Liver (tissue), 3 donors: Measurements from ENCODE around the gene CYB561D2.

Source experiments
- FOXA2 ChIP-seq: IDR thresholded peaks from 2 replicates; pipeline ENCODE4 v1.6.1; 2016; ENCODE audit warnings: antibody characterized with exemption
- GABPA ChIP-seq, 2 donors: IDR thresholded peaks in 1 of 2; conservative IDR thresholded peaks in 1 of 2; 2 replicates each; pipeline ENCODE4 v1.6.1; 2016; ENCODE audit warnings: antibody characterized with exemption in 2 of 2, mild to moderate bottlenecking in 1 of 2, moderate library complexity in 1 of 2
- HNF4A ChIP-seq, 2 donors: conservative IDR thresholded peaks; 2 replicates each; pipeline ENCODE4 v1.6.1; 2016; ENCODE audit warnings: antibody characterized with exemption in 2 of 2, mild to moderate bottlenecking in 2 of 2
- JUND ChIP-seq, 2 donors: IDR thresholded peaks; 2 replicates each; pipeline ENCODE4 v1.6.1; 2016; ENCODE audit warnings: antibody characterized with exemption in 2 of 2
- RAD21 ChIP-seq, 2 donors: IDR thresholded peaks; 2 replicates each; pipeline ENCODE4 v1.6.1; 2016; ENCODE audit warnings: antibody characterized with exemption in 2 of 2, mild to moderate bottlenecking in 2 of 2
- RXRA ChIP-seq, 2 donors: IDR thresholded peaks; 2 replicates each; pipeline ENCODE4 v1.6.1; 2017 to 2018; ENCODE audit warnings: antibody characterized with exemption in 2 of 2, mild to moderate bottlenecking in 1 of 2
- SP1 ChIP-seq: IDR thresholded peaks from 2 replicates; pipeline ENCODE4 v1.6.1; 2018; ENCODE audit warnings: antibody characterized with exemption, mild to moderate bottlenecking
- TAF1 ChIP-seq: conservative IDR thresholded peaks from 2 replicates; pipeline ENCODE4 v1.6.1; 2016; ENCODE audit warnings: antibody characterized with exemption, mild to moderate bottlenecking
- YY1 ChIP-seq: IDR thresholded peaks from 2 replicates; pipeline ENCODE4 v1.6.1; 2016; ENCODE audit warnings: antibody characterized with exemption, mild to moderate bottlenecking
- TF ChIP-seq, protein P1 (sequence below): fragments of 150-350 bp; IDR thresholded peaks from 2 replicates; pipeline ENCODE4 v1.5.1; 2017; ENCODE audit warnings: improper control_type of control experiment, low read depth, low read length; ENCODE audit not compliant: missing input control
- TF ChIP-seq, protein P2 (sequence below): IDR thresholded peaks from 2 replicates; pipeline ENCODE4 v1.6.1; 2016; ENCODE audit warnings: antibody characterized with exemption
- TF ChIP-seq, protein P3 (sequence below): IDR thresholded peaks from 2 replicates; pipeline ENCODE4 v1.6.1; 2016; ENCODE audit warnings: antibody characterized with exemption, mild to moderate bottlenecking
- TF ChIP-seq, protein P4 (sequence below): IDR thresholded peaks from 2 replicates; pipeline ENCODE4 v1.6.1; 2016; ENCODE audit warnings: antibody characterized with exemption
- TF ChIP-seq, protein P5 (sequence below): IDR thresholded peaks from 2 replicates; pipeline ENCODE4 v1.6.1; 2016; ENCODE audit warnings: antibody characterized with exemption
- donor health status: healthy.
- donor health status: healthy.

DNA sequence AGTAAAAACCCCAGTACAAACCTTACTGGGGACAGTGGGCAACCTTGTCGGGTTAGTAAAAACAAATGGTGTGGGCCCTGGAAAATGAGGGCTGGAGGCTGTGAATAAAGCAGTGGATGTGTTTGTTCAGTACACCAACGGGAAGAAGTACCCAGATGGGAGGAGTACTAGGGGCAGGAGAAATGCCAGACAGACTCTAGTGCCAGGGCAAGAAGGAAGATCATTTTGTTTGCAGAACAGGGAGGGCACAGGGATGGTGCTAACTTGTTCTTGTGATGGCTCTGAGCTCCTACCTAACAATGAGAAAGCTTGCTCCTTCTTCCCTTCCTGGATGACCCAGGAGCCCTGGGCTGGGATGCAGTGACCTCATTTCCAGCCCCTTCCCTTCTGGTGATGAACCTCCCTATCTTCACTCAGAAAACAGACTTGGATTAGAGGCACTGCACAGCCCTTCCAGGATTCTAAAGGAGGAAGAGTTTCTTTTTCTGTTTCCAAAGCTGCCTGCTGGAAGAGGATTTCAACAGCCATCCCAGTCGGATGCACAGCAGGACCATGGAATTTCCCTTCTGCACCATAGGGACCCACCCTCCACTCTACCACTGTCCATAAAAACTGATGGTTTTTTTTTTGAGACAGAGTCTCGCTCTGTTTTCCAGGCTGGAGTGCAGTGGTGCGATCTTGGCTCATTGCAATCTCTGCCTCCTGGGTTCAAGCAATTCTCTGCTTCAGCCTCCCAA is 16.2 kb upstream of the CYB561D2 start:
- TF ChIP-seq RAD21 (IDR thresholded peaks at IDR 0.05): no peak
- TF ChIP-seq, protein P1, sequence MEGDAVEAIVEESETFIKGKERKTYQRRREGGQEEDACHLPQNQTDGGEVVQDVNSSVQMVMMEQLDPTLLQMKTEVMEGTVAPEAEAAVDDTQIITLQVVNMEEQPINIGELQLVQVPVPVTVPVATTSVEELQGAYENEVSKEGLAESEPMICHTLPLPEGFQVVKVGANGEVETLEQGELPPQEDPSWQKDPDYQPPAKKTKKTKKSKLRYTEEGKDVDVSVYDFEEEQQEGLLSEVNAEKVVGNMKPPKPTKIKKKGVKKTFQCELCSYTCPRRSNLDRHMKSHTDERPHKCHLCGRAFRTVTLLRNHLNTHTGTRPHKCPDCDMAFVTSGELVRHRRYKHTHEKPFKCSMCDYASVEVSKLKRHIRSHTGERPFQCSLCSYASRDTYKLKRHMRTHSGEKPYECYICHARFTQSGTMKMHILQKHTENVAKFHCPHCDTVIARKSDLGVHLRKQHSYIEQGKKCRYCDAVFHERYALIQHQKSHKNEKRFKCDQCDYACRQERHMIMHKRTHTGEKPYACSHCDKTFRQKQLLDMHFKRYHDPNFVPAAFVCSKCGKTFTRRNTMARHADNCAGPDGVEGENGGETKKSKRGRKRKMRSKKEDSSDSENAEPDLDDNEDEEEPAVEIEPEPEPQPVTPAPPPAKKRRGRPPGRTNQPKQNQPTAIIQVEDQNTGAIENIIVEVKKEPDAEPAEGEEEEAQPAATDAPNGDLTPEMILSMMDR: no peak
- TF ChIP-seq HNF4A (conservative IDR thresholded peaks at IDR 0.05): no peak
- no peak for TF ChIP-seq YY1
- TF ChIP-seq, protein P2, sequence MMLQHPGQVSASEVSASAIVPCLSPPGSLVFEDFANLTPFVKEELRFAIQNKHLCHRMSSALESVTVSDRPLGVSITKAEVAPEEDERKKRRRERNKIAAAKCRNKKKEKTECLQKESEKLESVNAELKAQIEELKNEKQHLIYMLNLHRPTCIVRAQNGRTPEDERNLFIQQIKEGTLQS: no peak
- TF ChIP-seq, protein P3, sequence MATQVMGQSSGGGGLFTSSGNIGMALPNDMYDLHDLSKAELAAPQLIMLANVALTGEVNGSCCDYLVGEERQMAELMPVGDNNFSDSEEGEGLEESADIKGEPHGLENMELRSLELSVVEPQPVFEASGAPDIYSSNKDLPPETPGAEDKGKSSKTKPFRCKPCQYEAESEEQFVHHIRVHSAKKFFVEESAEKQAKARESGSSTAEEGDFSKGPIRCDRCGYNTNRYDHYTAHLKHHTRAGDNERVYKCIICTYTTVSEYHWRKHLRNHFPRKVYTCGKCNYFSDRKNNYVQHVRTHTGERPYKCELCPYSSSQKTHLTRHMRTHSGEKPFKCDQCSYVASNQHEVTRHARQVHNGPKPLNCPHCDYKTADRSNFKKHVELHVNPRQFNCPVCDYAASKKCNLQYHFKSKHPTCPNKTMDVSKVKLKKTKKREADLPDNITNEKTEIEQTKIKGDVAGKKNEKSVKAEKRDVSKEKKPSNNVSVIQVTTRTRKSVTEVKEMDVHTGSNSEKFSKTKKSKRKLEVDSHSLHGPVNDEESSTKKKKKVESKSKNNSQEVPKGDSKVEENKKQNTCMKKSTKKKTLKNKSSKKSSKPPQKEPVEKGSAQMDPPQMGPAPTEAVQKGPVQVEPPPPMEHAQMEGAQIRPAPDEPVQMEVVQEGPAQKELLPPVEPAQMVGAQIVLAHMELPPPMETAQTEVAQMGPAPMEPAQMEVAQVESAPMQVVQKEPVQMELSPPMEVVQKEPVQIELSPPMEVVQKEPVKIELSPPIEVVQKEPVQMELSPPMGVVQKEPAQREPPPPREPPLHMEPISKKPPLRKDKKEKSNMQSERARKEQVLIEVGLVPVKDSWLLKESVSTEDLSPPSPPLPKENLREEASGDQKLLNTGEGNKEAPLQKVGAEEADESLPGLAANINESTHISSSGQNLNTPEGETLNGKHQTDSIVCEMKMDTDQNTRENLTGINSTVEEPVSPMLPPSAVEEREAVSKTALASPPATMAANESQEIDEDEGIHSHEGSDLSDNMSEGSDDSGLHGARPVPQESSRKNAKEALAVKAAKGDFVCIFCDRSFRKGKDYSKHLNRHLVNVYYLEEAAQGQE: no peak
- no peak for TF ChIP-seq SP1
- TF ChIP-seq, protein P4, sequence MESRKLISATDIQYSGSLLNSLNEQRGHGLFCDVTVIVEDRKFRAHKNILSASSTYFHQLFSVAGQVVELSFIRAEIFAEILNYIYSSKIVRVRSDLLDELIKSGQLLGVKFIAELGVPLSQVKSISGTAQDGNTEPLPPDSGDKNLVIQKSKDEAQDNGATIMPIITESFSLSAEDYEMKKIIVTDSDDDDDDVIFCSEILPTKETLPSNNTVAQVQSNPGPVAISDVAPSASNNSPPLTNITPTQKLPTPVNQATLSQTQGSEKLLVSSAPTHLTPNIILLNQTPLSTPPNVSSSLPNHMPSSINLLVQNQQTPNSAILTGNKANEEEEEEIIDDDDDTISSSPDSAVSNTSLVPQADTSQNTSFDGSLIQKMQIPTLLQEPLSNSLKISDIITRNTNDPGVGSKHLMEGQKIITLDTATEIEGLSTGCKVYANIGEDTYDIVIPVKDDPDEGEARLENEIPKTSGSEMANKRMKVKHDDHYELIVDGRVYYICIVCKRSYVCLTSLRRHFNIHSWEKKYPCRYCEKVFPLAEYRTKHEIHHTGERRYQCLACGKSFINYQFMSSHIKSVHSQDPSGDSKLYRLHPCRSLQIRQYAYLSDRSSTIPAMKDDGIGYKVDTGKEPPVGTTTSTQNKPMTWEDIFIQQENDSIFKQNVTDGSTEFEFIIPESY: no peak
- no peak for TF ChIP-seq GABPA (IDR thresholded peaks at IDR 0.05 in 1 of 2, conservative IDR thresholded peaks at IDR 0.05 in 1 of 2)
- TF ChIP-seq RXRA (IDR thresholded peaks at IDR 0.05): no peak
- no peak for TF ChIP-seq FOXA2
- TF ChIP-seq TAF1: no peak
- no peak for TF ChIP-seq JUND (IDR thresholded peaks at IDR 0.05)
- TF ChIP-seq, protein P5, sequence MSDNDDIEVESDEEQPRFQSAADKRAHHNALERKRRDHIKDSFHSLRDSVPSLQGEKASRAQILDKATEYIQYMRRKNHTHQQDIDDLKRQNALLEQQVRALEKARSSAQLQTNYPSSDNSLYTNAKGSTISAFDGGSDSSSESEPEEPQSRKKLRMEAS: no peak
